Brain microvascular endothelial cell (primary cell): ENCODE results near the gene TTC7B.

Experiments
- DNase-seq: peaks from one replicate; pipeline ENCODE4 v3.0.0-alpha.2; 2020
- H3K27ac ChIP-seq: fragments of 250-450 bp; sonication (Bioruptor Pico); 2 replicates; pipeline ENCODE4 v1.5.1; 2020; ENCODE audit warnings: mild to moderate bottlenecking, moderate library complexity
- H3K27me3 ChIP-seq: fragments of 250-450 bp; sonication (Bioruptor Pico); replicated peaks from 2 replicates; pipeline ENCODE4 v1.5.1; 2020; ENCODE audit warnings: mild to moderate bottlenecking
- H3K36me3 ChIP-seq: fragments of 250-450 bp; sonication (Bioruptor Pico); replicated peaks from 2 replicates; pipeline ENCODE4 v1.5.1; 2020; ENCODE audit warnings: mild to moderate bottlenecking
- H3K4me3 ChIP-seq: 2 replicates; pipeline ENCODE4 v1.5.1; 2011; ENCODE audit warnings: low read depth, mild to moderate bottlenecking, control low read depth, low read length, moderate library complexity
- in situ Hi-C: cut with HindIII; loops from 2 replicates; pipeline ENCODE4 v1.10.0; 2017; ENCODE audit warnings: low sequenced_read_pairs, low pct_ligation_motif_present
- TF ChIP-seq, protein P1 (sequence below): IDR thresholded peaks from 2 replicates; pipeline ENCODE4 v1.5.1; 2011; ENCODE audit warnings: low read depth, mild to moderate bottlenecking, moderate library complexity, low read length, control low read depth, inconsistent platforms; ENCODE audit errors: missing control alignments

The TTC7B gene

DNA sequence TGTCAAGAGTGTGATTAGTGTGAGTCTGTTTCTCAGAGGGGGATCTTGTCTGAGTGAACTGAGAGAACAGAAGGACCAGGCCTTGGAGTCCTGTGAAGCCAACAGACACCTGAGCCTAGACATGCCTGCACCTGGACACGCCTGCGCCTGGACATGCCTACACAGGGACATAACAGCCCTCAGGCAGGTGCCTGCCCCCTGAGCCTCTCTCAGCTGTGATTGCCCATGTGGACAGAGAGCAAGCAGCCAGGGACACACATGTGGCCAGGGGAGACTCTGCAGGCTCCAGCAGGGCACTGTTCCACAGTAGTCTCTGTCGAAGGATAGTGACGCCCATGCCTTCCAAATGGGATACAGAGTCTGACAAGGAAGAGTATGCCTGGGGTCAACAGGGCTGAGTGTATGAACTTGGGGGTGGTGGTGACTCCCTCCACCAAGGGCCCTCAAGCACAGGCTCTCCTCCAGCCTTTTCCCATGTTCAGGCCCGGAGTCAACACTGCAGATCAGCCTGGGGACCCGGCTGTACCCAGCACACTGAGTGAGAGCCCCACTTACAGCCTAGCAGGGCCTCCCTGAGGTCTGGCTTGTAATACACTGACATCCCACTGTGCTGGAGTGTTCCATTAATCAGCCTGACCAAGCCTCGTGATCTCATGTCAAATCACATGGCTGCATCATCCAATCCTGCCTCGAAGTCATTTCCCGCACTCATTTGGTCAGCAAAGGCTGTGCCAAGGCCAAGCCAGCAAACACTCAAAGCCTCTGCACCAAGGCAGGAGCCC, 246.4 kb downstream of the TTC7B start:
- H3K36me3 ChIP-seq: no peaks in the 10 kb centered on the region
- TF ChIP-seq, protein P1, sequence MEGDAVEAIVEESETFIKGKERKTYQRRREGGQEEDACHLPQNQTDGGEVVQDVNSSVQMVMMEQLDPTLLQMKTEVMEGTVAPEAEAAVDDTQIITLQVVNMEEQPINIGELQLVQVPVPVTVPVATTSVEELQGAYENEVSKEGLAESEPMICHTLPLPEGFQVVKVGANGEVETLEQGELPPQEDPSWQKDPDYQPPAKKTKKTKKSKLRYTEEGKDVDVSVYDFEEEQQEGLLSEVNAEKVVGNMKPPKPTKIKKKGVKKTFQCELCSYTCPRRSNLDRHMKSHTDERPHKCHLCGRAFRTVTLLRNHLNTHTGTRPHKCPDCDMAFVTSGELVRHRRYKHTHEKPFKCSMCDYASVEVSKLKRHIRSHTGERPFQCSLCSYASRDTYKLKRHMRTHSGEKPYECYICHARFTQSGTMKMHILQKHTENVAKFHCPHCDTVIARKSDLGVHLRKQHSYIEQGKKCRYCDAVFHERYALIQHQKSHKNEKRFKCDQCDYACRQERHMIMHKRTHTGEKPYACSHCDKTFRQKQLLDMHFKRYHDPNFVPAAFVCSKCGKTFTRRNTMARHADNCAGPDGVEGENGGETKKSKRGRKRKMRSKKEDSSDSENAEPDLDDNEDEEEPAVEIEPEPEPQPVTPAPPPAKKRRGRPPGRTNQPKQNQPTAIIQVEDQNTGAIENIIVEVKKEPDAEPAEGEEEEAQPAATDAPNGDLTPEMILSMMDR: no peak
- in situ Hi-C loops: no loop called here
- no peak overlapping the region for H3K27ac ChIP-seq
- no peak overlapping the region for H3K4me3 ChIP-seq
- no peak for DNase-seq
- no peaks in the 10 kb centered on the region for H3K27me3 ChIP-seq

DNA sequence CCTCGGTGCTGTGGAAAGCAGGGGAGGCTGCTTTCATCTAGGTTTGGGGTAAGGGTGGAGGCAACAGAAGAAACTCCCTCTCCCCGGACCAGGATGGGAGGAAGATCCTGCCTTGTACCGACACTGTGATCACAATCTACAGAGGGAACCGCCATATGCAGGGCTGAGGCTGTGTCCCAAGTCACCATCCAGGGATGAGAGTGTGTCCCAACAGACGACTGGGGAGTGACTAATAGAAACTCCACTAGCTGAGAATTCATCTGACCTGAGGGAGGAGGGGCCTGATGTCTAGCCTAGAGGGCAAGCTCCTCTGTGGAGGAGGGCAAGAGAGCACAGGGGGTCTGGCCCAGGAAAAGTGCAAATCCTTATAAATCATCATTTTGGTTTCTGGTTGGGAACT, 247.0 kb downstream of the TTC7B start:
- Histone ChIP-seq H3K27ac (no peak overlapping the region), H3K36me3 (no peaks in the 10 kb centered on the region), H3K4me3 (no peak overlapping the region), H3K27me3 (no peaks in the 10 kb centered on the region)
- TF ChIP-seq, protein P1: no peak
- DNase-seq: no peak
- in situ Hi-C loops: no loop called here

DNA sequence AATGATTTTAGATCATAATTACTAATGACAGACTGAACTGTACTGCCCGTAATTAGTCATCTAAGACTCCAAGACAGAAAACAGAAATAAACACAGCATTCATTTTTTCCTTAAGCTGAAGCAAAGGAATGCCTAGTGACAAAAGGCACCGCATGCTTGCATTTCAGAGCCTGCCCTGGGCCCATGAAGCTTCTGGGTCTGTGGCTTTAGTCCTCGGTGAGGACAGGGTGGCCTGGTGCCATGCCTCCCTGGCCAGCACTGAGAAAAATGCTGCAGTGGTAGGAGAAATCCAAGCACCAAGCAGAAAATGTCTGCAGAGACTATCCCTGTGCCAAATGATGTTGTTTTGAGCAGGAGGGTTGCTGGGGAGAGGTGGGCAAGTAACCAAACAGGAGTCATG, 247.8 kb downstream of the TTC7B start:
- H3K36me3 ChIP-seq: no peaks in the 10 kb centered on the region
- TF ChIP-seq, protein P1: no peak
- no peak for DNase-seq
- H3K27ac ChIP-seq: no peak overlapping the region
- H3K4me3 ChIP-seq: no peak overlapping the region
- in situ Hi-C loops: no loop called here
- no peaks in the 10 kb centered on the region for H3K27me3 ChIP-seq

DNA sequence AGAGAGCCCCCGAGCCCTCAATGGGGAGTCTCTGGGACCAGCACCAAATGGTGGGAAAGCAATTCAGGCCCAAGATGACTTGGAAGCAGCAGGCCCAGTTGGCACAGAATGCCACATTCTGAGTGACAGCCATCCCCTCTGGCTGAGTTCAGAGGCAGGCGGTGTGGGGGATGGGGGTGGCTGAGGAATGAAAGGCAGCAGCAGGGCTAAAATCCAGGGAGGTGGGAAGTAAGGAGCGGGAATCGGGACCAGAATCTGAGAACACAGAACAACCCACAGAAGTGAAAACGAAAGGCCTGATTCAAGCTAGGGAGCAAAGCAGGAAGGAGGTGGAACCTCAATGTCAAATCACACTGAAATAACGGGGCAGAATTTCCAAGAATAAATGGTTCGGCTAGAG, 248.2 kb downstream of the TTC7B start:
- in situ Hi-C loops: no loop called here
- H3K27ac ChIP-seq: no peak overlapping the region

DNA sequence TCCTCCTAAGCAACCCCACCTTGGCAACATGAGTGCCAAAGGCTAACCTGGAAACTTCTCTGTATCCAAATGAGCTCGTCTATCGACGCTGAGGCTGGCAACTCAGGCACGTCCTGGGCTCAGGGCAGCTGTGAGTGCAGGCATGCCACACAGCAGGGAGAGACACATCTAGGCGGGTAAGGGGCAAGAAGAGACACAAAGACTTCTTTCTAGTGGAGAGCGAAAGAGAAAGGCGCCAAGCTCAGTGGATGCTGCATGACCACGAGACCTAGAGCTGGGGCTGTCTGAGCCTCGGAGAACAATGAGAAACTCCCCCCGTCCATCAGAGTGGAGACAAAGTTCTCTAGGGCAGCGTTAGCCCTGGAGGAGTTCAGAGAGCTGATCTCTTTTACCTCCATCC, 249.0 kb downstream of the TTC7B start:
- no peak for DNase-seq
- TF ChIP-seq, protein P1: no peak
- H3K4me3 ChIP-seq: no peak overlapping the region
- in situ Hi-C loops: no loop called here
- H3K27ac ChIP-seq: no peak overlapping the region
- H3K27me3 ChIP-seq: no peaks in the 10 kb centered on the region
- H3K36me3 ChIP-seq: no peaks in the 10 kb centered on the region

More for the DNA sequence above, 248.2 kb downstream of the TTC7B start:
- Histone ChIP-seq H3K4me3 (no peak overlapping the region), H3K27me3 (no peaks in the 10 kb centered on the region), H3K36me3 (no peaks in the 10 kb centered on the region)
- DNase-seq: no peak
- TF ChIP-seq, protein P1: no peak

DNA sequence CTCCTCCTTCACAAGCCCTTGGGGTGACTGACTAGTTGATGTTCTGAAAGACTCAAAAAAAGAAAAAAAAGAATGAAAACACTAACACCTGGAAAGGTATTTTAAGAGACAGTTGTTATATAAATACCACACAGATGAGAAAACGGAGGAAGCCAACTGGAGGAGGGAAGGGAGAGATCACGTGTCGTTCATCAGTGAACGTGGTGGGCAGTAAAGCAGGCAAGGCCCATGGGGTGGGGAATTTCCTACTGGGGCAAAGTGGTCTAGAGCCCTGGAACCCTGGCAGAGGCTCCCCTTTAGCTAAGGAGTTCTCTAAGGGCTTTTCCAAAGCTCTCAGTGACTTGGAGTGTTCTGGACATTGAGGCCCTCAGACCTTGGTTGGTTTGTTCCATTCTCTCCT, 249.7 kb downstream of the TTC7B start:
- no peak for DNase-seq
- Histone ChIP-seq H3K4me3 (no peak overlapping the region), H3K27ac (no peak overlapping the region), H3K27me3 (no peaks in the 10 kb centered on the region), H3K36me3 (no peaks in the 10 kb centered on the region)
- TF ChIP-seq, protein P1: no peak
- in situ Hi-C loops: no loop called here
